Heart left ventricle (tissue), 16 donors: ENCODE data around the gene GPRC5A. TPM values are rescaled to one million over a fixed set of nuclear protein-coding genes. Genes with fewer than 3 reads are reported as not detected.

Experiments used
- ATAC-seq, 4 donors: fragments of 200-7000 bp; cut with Tn5 transposase; one replicate each; pipeline ENCODE4 v1.9.1; 2020 to 2022; ENCODE audit warnings: moderate library complexity in 4 of 4, mild to moderate bottlenecking in 3 of 4, moderate number of reproducible peaks in 1 of 4
- DNase-seq, 5 donors: peaks; one replicate each; pipeline ENCODE4 v3.0.0-alpha.2; 2020
- H3K27ac ChIP-seq, 12 donors: fragments of 200-600 bp; sonication (generic) in 4 of 12; one replicate each; pipeline versions ENCODE4 v1.5.0 to v1.8.0; 2016 to 2022; ENCODE audit warnings: mild to moderate bottlenecking in 2 of 12
- H3K27me3 ChIP-seq, 9 donors: fragments of 200-600 bp; sonication (generic) in 2 of 9; one replicate each; pipeline versions ENCODE4 v1.5.1 to v1.8.0; 2016 to 2022; ENCODE audit warnings: mild to moderate bottlenecking in 3 of 9
- H3K36me3 ChIP-seq, 9 donors: fragments of 200-600 bp; sonication (generic) in 2 of 9; one replicate each; pipeline versions ENCODE4 v1.5.0 to v1.8.0; 2018 to 2022; ENCODE audit warnings: mild to moderate bottlenecking in 2 of 9
- H3K4me1 ChIP-seq, 12 donors: fragments of 200-600 bp; sonication (generic) in 4 of 12; one replicate each; pipeline versions ENCODE4 v1.5.0 to v1.8.0; 2016 to 2022; ENCODE audit warnings: mild to moderate bottlenecking in 3 of 12
- H3K4me3 ChIP-seq, 12 donors: fragments of 200-600 bp; sonication (generic) in 4 of 12; one replicate each; pipeline versions ENCODE4 v1.5.0 to v1.8.0; 2017 to 2022; ENCODE audit warnings: mild to moderate bottlenecking in 9 of 12, moderate library complexity in 4 of 12
- H3K9me3 ChIP-seq, 12 donors: fragments of 200-600 bp; sonication (generic) in 4 of 12; one replicate each; pipeline versions ENCODE4 v1.5.0 to v1.8.0; 2016 to 2022; ENCODE audit warnings: mild to moderate bottlenecking in 1 of 12
- CTCF ChIP-seq, 12 donors: fragments of 200-600 bp; sonication (generic) in 4 of 12; IDR thresholded peaks; one replicate each; pipeline versions ENCODE4 v1.5.0 to v1.8.0; 2018 to 2022; ENCODE audit warnings: antibody characterized with exemption in 12 of 12, mild to moderate bottlenecking in 5 of 12
- POLR2A ChIP-seq, 2 donors: fragments of 450-650 bp; IDR thresholded peaks; one replicate each; pipeline ENCODE4 v1.6.1; 2017; ENCODE audit warnings: antibody characterized with exemption in 2 of 2, mild to moderate bottlenecking in 2 of 2, moderate library complexity in 2 of 2
- WGBS, 4 donors: extraction: QIAGEN DNeasy Blood & Tissue Kit in 2 of 4; methylation state at CpG; one replicate each; pipeline versions ENCODE4 v1.1.5 to v1.1.7; 2013 to 2018; 5-methylcytosine and 5-hydroxymethylcytosine counted together
- intact Hi-C, 10 donors: fragments of 100-400 bp; cut with DNase I; formaldehyde crosslinking; loops; one replicate each; pipeline versions ENCODE4 v1.11.1 to v1.14.2; 2022
- polyA plus RNA-seq, 2 donors: library from polyadenylated mRNA; stranded (reverse); fragments of 200-250 nt; gene quantifications; one replicate each; pipeline ENCODE4 v1.2.3, GENCODE V29; 2013
- total RNA-seq, 9 donors: library from RNA; depleted of rRNA in 2 of 9; stranded (reverse); fragments of >200 nt in 2 of 9; fragmentation: NEBNext Ultra II Directional in 3 of 9; extraction: Animal tissue kit (Norgen Biotek cat#: 25700) in 3 of 9; gene quantifications; one replicate each; pipeline versions ENCODE4 v1.1.0 to v1.2.4, GENCODE V29; 2016 to 2023
- donor health status: ischemic (EF 13 %, LVEDD 7.1; RV severe dilation, severe dysfunction).
- donor health status: healthy with polysubstance abuse.
- donor health status: DM: no; HTN: yes; CAD: no.
- donor health status: DM: no; HTN: no; CAD: no.
- donor health status: ischemic (EF 25% LVEDD 6.9; RV normal size, moderate dysfunction).
- donor health status: ischemic (EF 25% LVEDD 5.7; RV mildly dilated, moderate dysfunction).
- donor health status: healthy.
- donor health status: DM: yes; HTN: yes; CAD: no.
- donor health status: ischemic (EF 35%, LVEDD 5.7; RV mildly dilated, moderate dysfunction).
- donor health status: nonischemic (EF 11% LVEDD 7.7; RV severe dilation, severe dysfunction).
- donor health status: DM: yes; HTN: yes; CAD: no.
- donor health status: PGD.
- donor health status: ischemic (EF 29% LVEDD 5.4; RV normal size, mild dysfunction).
- donor health status: nonischemic (EF 23%, LVEDD 6.1; RV moderate dilation, normal function).

Gene GPRC5A
- total and polyA plus RNA-seq, 11 donors = 0.27 to 5.3 (median 1.2) TPM

GRCh38 chr12:12902036-12902435, 10.7 kb downstream of the GPRC5A start:
- Histone ChIP-seq H3K9me3 (no peaks in the 10 kb centered on the region), H3K27ac (peak overlapping the region in 10 of 12 donors; percentile 10 to 67 (median 40)), H3K27me3 (peaks cover 0 to 6% (median 0%) of the 10 kb centered on the region in 9 donors), H3K4me3 (no peak overlapping the region), H3K36me3 (no peaks in the 10 kb centered on the region), H3K4me1 (peaks cover 0 to 15% (median 0%) of the 10 kb centered on the region in 12 donors)
- intact Hi-C loops = no loop called here
- no peak for TF ChIP-seq POLR2A (IDR thresholded peaks at IDR 0.05)
- TF ChIP-seq CTCF (IDR thresholded peaks at IDR 0.05) = no peak
- ATAC-seq (peak in 1 of 4 donors; percentile 48), DNase-seq (no peak)

GRCh38 chr12:12903642-12904609, 12.6 kb downstream of the GPRC5A start:
- 79 to 84% (median 81%) methylated on average over 14 of the region's 14 CpGs for WGBS, 4 donors
- intact Hi-C loops = no loop called here
- Histone ChIP-seq H3K27ac (no peak overlapping the region), H3K4me3 (no peak overlapping the region), H3K27me3 (peaks cover 0 to 6% (median 0%) of the 10 kb centered on the region in 9 donors), H3K9me3 (no peaks in the 10 kb centered on the region), H3K4me1 (peaks cover 0 to 15% (median 0%) of the 10 kb centered on the region in 12 donors), H3K36me3 (no peaks in the 10 kb centered on the region)
- ATAC-seq (no peak), DNase-seq (no peak)
- TF ChIP-seq POLR2A (IDR thresholded peaks at IDR 0.05) = no peak
- no peak for TF ChIP-seq CTCF (IDR thresholded peaks at IDR 0.05)

GRCh38 chr12:12907552-12907951, 16.2 kb downstream of the GPRC5A start:
- ATAC-seq (no peak), DNase-seq (no peak)
- intact Hi-C loops = no loop called here
- Histone ChIP-seq H3K9me3 (no peaks in the 10 kb centered on the region), H3K4me3 (no peak overlapping the region), H3K4me1 (peaks cover 0 to 15% (median 7%) of the 10 kb centered on the region in 12 donors), H3K27ac (no peak overlapping the region), H3K36me3 (no peaks in the 10 kb centered on the region), H3K27me3 (peaks cover 0 to 6% (median 0%) of the 10 kb centered on the region in 9 donors)
- TF ChIP-seq CTCF (IDR thresholded peaks at IDR 0.05) = no peak
- TF ChIP-seq POLR2A (IDR thresholded peaks at IDR 0.05) = no peak
- WGBS, 4 donors = 93 to 97% (median 93%) methylated on average over 5 of the region's 5 CpGs

GRCh38 chr12:12908252-12908651, 16.9 kb downstream of the GPRC5A start:
- intact Hi-C loops = no loop called here
- TF ChIP-seq POLR2A (IDR thresholded peaks at IDR 0.05) (no peak), CTCF (IDR thresholded peaks at IDR 0.05) (no peak)
- Histone ChIP-seq H3K27ac (no peak overlapping the region), H3K27me3 (peaks cover 0 to 6% (median 0%) of the 10 kb centered on the region in 9 donors), H3K9me3 (no peaks in the 10 kb centered on the region), H3K4me3 (no peak overlapping the region), H3K4me1 (peaks cover 0 to 15% (median 7%) of the 10 kb centered on the region in 12 donors), H3K36me3 (no peaks in the 10 kb centered on the region)
- DNase-seq (no peak), ATAC-seq (no peak)
- WGBS, 4 donors = 90 to 92% (median 91%) methylated on average over 7 to 14 of the region's 14 CpGs
